GM19463 (cell line): ENCODE results near the gene MCC.

Experiments used
- ATAC-seq: cut with Tn5 transposase; IDR thresholded peaks from one replicate; pipeline ENCODE4 v1.9.1; 2021; ENCODE audit warnings: mild to moderate bottlenecking, moderate library complexity; ENCODE audit not compliant: unreplicated experiment

Gene MCC

GRCh38 chr5:113063927-113064326 lies 424.3 kb downstream of the MCC start:
- ATAC-seq, result no peak

DNA sequence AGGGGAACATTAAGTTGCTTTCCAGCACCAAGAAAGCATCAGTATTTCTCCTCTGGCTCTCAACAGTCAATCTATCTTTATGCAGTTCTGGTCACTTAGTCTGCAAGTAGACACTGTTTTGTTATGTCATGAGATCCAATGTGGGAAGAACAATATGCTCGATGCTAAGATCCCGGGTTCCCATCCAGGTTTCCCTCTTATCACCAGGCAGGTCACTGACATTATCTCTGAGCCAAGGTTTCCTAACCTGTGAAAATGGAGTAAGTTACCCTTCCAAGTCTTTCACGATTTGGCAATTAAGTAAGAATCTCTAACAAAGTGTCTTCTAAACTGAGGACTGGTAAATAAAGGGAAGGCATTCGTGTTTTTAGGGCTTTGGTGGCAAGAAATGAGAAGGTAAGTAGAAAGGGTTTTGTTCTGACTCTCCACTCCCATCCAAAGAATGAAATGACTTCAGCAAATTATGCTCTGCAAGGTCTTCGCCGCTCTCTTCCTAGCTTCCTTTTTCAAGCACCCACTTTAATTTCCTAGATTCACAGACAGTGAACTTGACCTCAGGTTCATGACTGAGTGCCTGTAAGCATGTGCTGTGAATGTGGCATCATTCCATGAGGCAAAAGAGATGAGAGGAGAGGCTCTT lies 425.3 kb downstream of the MCC start:
- no peak for ATAC-seq

DNA sequence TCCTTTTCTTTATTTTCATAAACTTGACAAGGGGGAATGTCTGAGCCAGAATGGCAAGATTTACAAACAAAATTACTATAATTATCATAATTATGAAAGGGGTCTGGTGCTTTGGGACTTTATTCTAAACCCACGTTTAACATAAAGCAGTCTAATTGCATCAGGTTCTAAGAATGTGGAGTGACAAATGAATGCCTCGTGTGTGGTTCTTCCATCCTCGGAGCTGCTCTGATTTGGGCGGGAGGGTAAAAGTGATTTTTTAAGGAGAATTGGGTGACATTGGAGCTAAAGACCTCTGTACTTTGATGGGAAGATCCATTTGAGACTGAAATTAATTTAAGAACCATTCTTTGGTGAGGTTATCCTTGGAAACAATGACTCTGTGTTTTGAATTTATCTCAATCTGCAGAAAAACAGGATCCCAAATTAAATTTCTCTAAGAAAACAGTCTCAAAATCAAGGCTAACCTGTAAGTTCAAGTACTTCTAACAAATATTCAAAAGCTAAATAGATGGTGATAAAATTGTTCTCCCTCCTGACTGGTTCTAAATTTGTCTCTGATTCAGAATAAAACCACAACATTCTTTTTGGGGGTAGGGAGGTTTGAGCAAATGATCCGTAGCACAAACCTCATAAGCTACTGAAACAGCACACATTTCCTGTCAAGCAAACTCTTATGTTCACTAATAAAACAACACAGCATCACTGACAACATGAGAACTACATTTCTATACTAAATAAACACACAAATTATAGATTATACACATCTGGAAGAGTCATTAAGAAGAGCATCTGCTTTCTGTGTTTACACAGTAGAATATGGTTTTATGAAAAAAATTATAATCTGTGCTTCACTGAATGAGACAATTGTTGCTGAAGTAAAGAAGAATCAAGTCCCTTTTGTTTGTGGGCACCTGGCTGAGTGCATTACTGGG lies 426.1 kb downstream of the MCC start:
- no peak for ATAC-seq

DNA sequence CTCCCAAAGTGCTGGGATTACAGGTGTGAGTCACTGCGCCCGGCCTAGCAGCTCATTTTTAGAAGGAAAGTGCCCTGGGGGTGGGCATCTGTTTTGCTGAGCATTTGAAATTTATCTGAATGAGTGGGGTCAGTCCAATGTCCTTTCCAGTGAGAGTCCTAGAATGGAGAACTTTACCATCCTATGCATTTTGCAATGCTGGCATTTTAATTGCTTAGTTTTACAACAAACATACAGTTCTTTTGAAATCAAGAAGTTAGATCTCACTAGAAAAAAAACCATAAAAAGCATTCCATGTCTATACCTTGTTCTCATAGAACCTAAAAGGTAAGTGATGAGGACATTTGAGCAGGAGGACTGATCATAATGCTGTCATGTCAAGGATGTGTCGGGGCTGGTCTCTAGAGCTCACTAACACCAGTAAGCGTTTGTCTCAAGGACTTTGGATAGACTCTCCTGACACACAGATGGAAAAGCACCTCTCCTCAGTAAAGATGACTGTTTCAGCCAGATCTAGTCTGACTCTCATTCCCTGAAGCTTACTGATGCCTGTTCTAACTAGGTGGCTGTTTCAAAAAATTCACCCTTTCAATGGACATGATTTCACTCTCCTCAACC lies 427.7 kb downstream of the MCC start:
- no peak for ATAC-seq

- ATAC-seq, result no peak
These were observed 428.8 kb downstream of the MCC start for GRCh38 chr5:113059232-113060040.

- ATAC-seq, result no peak
These were observed 429.5 kb downstream of the MCC start for GRCh38 chr5:113058706-113059226.

DNA sequence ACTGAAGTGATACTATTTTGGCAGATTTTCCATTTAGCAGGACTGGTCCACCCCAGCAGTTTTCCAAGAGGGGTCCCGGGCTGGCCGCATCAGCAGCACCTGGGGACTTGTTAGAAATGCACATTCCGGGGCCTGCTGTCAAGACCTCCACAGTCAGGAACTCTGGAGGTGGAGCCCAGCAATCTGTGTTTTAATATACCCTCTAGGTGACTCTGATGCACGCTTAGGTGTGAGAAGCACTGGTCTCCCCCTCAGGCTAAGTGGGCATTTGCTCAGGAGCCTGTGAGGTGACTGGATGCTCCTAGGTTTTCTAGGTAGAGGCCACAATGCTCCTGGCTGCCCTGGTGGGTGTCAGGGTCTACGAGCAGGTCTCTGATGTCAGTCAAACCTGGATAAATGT lies 430.0 kb downstream of the MCC start:
- ATAC-seq, result no peak

GRCh38 chr5:113057557-113057984 lies 430.7 kb downstream of the MCC start:
- ATAC-seq, result no peak

DNA sequence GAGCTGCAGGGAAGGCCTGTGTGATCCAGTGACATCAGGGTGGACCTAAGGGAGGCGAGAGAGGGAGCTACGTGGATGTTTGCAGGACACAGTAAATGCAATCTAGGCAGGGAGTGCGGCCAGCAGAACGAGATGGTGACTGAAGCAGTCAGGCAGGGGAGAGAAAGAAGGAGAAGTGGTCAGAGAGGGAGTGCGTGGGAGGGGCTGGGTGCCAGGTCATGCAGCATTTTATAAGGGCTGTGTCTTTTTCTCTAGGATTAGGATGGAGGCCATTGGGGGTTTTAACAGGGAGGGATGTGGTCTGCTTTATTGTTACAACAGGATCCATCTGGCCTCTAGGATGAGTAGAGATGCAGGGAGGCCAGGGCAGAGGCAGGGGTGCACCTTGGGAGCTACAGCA lies 431.3 kb downstream of the MCC start:
- no peak for ATAC-seq

GRCh38 chr5:113054899-113055298 lies 433.4 kb downstream of the MCC start:
- ATAC-seq, result no peak

- no peak for ATAC-seq
These were observed 434.7 kb downstream of the MCC start for GRCh38 chr5:113053511-113053995.

DNA sequence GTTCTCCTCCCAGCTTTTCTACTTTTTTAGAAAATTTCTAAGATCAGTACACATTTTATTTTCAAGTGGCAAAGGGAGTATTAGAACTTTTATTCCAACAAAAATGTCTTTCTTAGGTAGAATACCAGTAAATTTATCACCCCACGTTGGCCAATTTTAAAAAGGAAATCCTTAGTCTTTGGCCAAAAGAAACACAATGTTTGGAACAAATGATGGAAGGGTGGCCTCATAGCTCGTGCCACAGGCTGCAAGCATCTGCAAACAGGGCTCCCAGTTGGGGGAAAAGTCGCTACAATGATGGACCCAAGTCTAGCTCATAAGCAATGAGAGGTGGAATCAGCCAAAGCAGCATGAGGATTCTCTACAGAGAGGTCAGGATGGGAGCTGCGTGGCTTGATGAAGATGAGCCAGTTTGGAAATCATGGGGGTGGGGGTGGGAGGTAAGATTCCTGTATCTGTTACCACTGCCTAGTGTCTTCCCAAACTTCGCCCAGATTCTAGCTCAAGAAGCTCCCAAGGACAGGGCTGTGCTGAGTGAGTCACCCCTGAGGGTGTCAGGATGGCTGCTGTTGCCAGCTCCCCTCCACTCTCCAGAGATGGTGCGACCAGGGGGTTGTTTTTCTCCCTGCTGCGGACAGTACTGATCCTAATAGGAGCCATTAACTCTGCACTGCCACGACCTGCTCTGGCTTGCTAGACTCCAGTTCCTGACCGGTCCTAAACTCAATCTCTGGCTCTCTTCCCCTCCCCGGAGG lies 436.0 kb downstream of the MCC start:
- ATAC-seq, result no peak

GRCh38 chr5:113050721-113051382 lies 437.4 kb downstream of the MCC start:
- ATAC-seq, result no peak

GRCh38 chr5:113048931-113049330 lies 439.3 kb downstream of the MCC start:
- no peak for ATAC-seq

DNA sequence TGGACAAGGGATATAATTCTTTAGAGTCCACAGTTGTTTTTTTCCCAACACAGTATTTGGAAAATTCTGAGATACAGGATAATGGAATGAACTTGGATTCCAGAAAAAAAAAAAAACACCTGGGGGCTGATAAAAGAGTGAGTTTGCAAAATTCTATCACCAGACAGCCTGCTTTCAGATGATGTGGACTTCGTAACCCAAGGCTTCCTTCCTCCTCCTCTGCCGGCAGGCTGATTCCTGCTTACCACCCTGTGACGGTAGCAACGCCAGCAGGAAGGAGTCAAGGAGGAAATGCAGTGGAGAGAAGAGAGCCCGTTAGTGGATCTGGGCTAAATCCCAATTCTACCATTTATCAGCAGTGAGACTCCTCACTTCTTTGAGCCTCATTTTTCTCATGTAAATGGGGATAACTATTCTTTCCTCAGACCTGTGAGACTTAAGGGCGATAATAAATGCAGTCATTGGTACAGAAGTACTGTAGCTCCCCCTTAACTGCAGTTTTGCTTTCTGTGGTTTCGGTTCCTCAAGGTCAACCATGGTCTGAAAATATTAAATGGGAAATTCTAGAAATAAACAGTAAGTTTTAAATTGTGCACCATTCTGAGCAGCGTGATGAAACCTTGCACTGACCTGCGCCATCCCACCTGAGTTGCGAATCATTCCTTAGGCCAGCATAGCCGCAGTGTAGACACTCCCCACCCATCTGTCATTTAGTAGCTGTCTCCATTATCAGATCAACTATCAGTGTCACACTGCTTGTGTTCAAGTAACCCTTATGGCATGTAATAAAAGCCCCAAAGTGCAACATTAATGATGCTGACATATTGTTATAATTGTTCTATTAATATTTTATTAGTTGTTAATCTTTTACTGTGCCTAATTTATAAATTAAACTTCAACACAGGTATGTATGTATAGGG lies 440.3 kb downstream of the MCC start:
- ATAC-seq, result peak; percentile 90

DNA sequence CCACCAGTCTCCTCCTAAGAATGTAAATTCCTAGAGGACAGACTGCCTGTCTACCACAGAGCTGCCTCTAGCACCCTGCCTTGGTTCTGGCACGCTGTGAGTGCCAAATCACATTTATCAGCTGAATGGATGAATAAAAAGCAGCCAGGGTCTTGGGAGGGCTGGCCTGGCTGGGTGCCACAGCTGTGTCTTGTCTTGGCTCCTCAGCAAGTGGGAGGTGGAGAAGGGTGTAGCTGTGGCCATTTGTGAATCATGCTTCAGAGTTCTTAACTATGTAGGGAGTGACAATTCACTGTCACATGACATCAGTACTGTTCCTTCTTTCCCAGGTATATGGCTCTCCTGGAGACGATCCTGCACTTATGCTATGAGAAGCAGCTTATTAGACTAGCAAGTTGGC lies 441.0 kb downstream of the MCC start:
- ATAC-seq, result no peak

GRCh38 chr5:113044776-113045465 lies 443.3 kb downstream of the MCC start:
- no peak for ATAC-seq

- no peak for ATAC-seq
These were observed 444.7 kb downstream of the MCC start for GRCh38 chr5:113043491-113043931.
